ENCODE data around the gene CAMSAP2. TPM values are rescaled to one million over a fixed set of nuclear protein-coding genes. Genes with fewer than 3 reads are reported as not detected.

CAMSAP2 gene
- total RNA-seq, 1 donor from 2014 or later: 39.5 TPM

GRCh38 chr1:200850554-200850953 lies 111.9 kb downstream of the CAMSAP2 start:
- peak overlapping the region; percentile 11 for H3K27ac Mint-ChIP-seq (ENCODE audit: unreplicated experiment)
- peaks cover 35% of the 10 kb centered on the region for H3K36me3 Mint-ChIP-seq (ENCODE audit: low read depth, unreplicated experiment)

GRCh38 chr1:200856716-200857357 lies 118.1 kb downstream of the CAMSAP2 start:
- peaks cover 1% of the 10 kb centered on the region for H3K27me3 Mint-ChIP-seq (ENCODE audit: unreplicated experiment)
- H3K9me3 Mint-ChIP-seq (ENCODE audit: unreplicated experiment): no peaks in the 10 kb centered on the region
- H3K4me3 Mint-ChIP-seq (ENCODE audit: unreplicated experiment): no peak overlapping the region
- H3K4me1 Mint-ChIP-seq (ENCODE audit: unreplicated experiment): peaks cover 6% of the 10 kb centered on the region
- no peak for TF ChIP-seq CTCF (IDR thresholded peaks at IDR 0.05; ENCODE audit: unreplicated experiment)
- peaks cover 16% of the 10 kb centered on the region for H3K36me3 Mint-ChIP-seq (ENCODE audit: low read depth, unreplicated experiment)
- no peak for DNase-seq (ENCODE audit: low spot score)
- H3K27ac Mint-ChIP-seq (ENCODE audit: unreplicated experiment): no peak overlapping the region

More at GRCh38 chr1:200850554-200850953, 111.9 kb downstream of the CAMSAP2 start:
- Mint-ChIP-seq H3K9me3 (ENCODE audit: unreplicated experiment) (no peaks in the 10 kb centered on the region), H3K27me3 (ENCODE audit: unreplicated experiment) (no peaks in the 10 kb centered on the region), H3K4me3 (ENCODE audit: unreplicated experiment) (no peak overlapping the region), H3K4me1 (ENCODE audit: unreplicated experiment) (peaks cover 8% of the 10 kb centered on the region)
- no peak for DNase-seq (ENCODE audit: low spot score)
- no peak for TF ChIP-seq CTCF (IDR thresholded peaks at IDR 0.05; ENCODE audit: unreplicated experiment)

GRCh38 chr1:200857804-200858203 lies 119.1 kb downstream of the CAMSAP2 start:
- DNase-seq (ENCODE audit: low spot score): no peak
- Mint-ChIP-seq H3K9me3 (ENCODE audit: unreplicated experiment) (no peaks in the 10 kb centered on the region), H3K27ac (ENCODE audit: unreplicated experiment) (no peak overlapping the region), H3K4me3 (ENCODE audit: unreplicated experiment) (no peak overlapping the region), H3K4me1 (ENCODE audit: unreplicated experiment) (peaks cover 2% of the 10 kb centered on the region), H3K36me3 (ENCODE audit: low read depth, unreplicated experiment) (peaks cover 21% of the 10 kb centered on the region), H3K27me3 (ENCODE audit: unreplicated experiment) (peaks cover 5% of the 10 kb centered on the region)
- TF ChIP-seq CTCF (IDR thresholded peaks at IDR 0.05; ENCODE audit: unreplicated experiment): no peak

GRCh38 chr1:200861937-200862647 lies 123.4 kb downstream of the CAMSAP2 start:
- no peak for TF ChIP-seq CTCF (IDR thresholded peaks at IDR 0.05; ENCODE audit: unreplicated experiment)
- DNase-seq (ENCODE audit: low spot score): no peak
- Mint-ChIP-seq H3K9me3 (ENCODE audit: unreplicated experiment) (no peaks in the 10 kb centered on the region), H3K4me1 (ENCODE audit: unreplicated experiment) (no peaks in the 10 kb centered on the region), H3K27me3 (ENCODE audit: unreplicated experiment) (peaks cover 3% of the 10 kb centered on the region), H3K36me3 (ENCODE audit: low read depth, unreplicated experiment) (peaks cover 12% of the 10 kb centered on the region), H3K27ac (ENCODE audit: unreplicated experiment) (no peak overlapping the region), H3K4me3 (ENCODE audit: unreplicated experiment) (no peak overlapping the region)

Data from endothelial cell (in vitro differentiated cells).